ENCODE measurements around the gene RLN3.

Gene RLN3, protein sequence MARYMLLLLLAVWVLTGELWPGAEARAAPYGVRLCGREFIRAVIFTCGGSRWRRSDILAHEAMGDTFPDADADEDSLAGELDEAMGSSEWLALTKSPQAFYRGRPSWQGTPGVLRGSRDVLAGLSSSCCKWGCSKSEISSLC

DNA sequence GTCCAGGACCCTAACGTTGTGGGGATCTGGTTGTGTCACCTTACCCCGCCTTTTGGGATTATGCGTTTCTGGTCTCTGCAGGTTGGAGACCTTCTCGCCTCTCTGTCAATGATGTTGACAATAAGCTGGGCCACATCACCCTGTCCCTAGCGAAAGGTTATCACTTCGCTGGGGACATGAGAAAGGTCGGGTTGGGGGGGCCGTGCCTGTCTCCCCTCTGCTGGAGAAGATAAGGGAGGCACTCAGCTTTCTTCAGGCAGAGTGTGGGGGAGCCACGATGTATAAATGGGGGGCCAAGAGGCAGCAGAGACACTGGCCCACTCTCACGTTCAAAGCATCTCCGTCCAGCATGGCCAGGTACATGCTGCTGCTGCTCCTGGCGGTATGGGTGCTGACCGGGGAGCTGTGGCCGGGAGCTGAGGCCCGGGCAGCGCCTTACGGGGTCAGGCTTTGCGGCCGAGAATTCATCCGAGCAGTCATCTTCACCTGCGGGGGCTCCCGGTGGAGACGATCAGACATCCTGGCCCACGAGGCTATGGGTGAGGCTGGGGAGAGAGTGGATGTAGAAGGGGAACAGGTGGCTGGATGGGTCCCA, at the start of gene RLN3:
Gene RLN3 (plus strand): TSS at position 293 of the 595 bp plus-strand sequence. CDS start 57 bp downstream, at position 350.
- DNase-seq (ENCODE audit: low spot score): no peak

DNA sequence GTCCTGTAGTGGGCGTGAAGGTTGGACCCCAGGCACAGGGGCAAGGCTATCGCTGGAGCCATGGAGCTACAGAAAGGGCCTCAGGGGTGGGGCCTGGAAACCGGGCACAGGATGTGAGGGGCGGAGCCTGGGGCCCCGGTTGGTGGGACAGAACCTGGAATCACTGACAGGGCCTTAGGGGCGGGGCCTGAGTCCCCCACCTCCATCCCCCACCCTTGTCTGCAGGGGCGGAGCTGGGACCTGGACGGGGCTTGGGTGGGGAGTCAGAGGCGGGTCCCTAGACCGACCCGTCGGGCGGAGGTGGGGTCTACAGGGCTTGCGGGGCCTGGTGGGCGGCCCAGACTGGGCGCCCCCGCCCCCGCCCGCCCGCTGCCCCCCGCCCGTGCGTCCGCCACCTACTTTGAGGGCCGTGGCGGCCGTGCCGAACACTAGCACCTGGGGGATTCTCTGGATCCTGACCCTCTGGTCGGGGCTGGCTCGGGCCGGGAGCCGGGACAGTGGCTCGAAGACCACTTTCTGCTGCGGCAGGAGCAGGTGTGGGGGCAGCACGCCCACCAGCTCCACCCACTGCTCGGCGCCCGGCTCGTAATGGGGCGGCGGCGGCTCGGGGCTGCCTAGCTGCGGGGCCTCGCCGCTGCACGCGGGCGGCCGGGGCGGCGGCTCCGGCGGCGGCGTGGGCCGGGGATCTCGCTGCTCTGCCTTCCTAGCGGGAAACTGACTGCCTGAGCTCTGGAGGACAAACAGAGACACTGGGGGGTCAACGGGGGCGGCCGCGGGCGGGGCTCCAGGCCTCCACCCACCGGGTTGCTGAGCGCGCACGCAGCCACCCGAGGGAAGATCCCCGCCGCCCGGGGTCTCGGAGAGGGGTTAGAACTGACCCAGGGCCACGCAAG, 49.4 kb upstream of the RLN3 start:
- peak; percentile 93 for DNase-seq (ENCODE audit: low spot score)

DNA sequence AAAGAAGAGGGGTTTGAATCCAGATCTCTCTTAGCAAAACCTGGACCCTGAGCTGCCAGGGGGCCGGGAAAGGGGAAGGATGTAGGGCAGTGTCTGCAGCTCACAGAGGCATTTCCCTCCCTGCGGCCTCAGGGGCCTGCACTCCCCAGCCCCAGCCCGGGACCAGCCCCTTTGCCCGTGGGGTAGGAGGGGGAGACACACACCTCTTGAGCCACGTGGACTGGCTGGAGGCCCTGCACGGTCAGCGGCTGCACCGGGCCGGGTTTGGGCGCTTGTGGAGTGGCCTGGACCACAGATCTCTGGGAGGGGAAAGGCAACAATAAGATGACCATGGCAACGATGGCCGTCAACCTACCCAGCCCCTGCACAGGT, 48.7 kb upstream of the RLN3 start:
- DNase-seq (ENCODE audit: low spot score): peak; percentile 79

DNA sequence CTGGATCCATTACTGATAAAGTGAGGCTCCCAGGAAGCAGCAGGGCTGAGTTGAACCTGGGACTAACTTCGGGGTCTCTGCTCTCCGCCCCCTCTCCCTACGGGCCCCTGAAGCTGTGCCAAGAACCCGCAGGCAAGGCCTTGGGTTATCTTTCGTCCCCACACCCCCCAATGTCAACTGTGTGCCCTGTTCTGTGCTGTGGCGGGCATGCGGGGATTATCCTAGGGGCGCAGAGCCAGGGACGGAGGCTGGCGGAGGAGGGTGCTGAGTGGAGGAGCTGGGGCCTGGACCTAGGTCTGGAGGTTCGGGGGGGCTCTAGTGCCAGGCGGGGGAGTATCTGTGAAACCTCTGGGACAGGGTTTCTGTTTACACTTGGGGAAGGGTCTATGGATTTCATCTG, 48.3 kb upstream of the RLN3 start:
- DNase-seq (ENCODE audit: low spot score): no peak

DNA sequence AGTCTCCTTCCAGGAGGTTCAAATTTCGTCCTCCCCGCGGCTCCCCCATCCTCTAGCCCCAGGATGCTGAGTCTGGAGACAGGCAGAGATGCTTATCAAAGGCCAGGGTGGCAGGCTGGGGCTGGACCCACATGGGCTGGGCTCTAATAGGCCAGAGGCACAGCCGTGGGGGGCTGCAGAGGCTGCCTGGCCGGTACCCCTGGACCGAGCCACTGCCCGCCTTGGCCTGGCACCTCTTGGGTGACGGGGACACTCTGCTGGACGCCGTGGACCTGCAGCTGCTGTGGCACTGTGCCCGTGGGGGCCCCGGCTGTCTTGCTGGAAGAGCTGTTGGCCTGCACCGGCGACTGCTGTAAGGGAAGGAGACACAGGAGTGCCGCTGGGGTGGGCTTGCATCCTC, 47.6 kb upstream of the RLN3 start:
- DNase-seq (ENCODE audit: low spot score): no peak

DNA sequence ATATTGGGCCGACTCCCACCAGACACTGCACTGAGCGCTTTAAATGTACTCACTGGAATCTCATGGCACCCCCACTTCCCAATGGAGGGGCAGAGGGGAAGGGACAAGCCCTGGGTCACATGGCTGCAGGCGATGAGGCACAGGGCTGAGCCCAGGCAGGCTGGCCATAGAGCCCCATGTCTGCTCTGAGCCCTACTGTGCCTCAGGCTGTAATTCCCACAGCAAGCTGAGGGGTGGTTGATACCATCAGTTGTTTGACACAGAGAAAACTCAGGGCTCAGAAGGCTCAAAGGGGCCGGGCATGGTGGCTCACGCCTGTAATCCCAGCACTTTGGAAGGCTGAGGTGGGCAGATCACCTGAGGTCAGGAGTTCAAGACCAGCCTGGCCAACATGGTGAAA, 46.9 kb upstream of the RLN3 start:
- DNase-seq (ENCODE audit: low spot score): no peak

DNA sequence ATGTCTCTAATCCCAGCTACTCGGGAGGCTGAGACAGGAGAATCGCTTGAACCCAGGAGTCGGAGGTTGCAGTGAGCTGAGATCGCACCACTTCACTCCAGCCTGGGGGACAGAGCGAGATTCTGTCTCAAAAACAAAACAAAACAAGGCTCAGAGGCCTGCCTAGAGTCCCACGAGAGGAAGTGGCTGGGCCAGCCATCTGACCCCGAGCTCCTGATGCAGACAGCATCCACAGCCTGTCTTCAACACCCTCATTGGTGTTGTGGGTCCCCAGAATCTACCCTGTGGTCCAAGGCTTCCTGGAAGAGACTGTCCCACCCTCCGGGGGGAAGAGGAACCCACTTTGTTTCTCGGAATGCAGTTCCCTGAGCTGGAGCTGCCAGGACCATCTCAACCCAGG, 46.5 kb upstream of the RLN3 start:
- DNase-seq (ENCODE audit: low spot score): no peak

DNA sequence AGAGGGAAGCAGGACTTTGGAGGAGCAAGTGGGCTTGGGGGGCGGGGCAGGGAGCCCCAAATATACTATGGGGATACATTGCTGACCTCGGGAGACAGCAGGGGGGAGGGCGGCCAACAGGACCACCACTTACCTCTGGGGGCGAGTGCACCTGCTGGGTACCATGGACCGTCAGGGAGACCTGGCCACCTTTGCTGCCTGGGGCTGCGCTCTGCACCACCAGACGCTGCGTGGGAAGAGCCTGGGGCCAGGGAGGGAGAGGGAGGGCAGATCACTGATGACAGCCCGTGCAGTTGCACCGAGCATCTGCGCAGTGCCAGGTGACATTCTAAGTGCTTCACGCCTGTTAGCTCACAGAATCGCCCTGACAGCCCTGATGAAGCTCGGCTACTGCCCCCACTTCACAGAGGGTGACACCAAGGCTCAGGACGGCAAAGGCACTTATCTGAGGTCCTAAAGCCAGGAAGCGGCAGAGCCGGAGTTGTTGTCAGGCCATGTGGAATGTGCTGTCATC, 45.9 kb upstream of the RLN3 start:
- no peak for DNase-seq (ENCODE audit: low spot score)

DNA sequence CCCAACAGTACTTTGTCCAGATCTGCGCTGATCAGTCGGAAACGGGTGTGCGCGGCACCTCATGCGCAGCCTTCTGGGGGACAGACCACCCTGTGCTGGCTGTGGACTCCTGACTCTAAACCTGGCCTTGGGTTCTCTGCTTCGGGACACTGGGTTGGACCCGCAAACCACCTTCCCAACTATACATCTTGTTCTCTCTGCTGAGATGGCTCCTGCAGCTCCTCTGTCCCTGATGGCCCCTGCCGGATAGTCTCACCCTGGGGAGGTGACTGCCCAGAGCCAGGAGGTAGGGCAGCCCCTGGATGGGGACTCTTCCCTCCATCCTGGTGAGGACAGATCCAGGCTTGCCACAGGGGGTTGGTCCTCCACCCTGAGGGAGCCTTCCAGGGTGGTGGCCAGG, 45.2 kb upstream of the RLN3 start:
- DNase-seq (ENCODE audit: low spot score): no peak

DNA sequence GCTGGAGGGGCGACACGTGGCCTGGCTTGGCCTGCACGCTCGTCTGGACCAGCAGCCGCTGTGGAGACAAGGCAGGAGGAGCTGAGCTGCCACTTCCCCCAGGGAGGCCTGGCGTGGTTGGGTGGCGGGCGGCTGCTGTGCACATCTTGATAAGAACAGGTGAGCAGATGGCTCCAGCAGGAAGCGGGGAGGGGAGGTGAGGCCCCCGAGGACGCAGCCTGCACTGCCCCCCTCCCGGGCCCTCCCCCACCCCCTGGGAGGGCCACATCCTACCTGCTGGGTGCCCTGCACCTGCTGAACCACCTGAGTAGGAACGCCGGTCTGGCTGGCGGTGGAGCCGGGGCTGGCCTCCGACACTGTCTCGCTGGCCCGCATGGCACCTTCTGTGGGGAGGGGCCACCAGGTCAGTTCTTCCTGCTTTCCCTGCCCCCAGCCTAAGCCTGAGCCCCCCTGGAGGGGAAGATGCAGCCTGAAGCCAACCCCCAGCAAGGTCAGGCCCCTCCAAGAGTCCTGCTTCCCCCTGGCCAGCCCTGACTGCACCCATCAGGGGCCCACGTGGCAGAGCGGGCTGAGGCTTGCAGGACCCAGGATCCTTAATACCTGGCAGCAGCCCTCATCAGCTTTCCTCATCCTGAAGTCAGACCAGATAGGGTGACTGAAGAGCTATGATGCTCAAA, 44.6 kb upstream of the RLN3 start:
- no peak for DNase-seq (ENCODE audit: low spot score)

DNA sequence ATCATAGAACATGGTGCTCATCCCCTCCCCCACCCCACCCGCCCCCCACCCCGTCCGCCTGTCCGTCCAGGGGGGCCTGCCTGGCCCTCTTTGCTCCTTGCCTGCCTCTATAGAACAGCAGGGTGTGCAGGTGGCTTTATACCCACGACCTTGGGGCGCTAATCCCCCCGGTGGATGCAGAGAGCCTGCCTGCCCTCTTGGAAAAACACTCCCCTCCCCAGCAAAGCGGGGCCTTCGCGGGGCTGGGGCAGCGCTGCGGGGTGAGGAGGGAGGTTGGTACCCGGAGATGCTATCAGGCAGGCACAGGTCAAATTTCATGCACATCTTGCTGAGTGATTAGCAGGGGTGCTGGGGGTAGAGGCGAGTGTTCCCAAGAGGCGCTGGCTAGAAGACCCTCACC, 43.8 kb upstream of the RLN3 start:
- no peak for DNase-seq (ENCODE audit: low spot score)

DNA sequence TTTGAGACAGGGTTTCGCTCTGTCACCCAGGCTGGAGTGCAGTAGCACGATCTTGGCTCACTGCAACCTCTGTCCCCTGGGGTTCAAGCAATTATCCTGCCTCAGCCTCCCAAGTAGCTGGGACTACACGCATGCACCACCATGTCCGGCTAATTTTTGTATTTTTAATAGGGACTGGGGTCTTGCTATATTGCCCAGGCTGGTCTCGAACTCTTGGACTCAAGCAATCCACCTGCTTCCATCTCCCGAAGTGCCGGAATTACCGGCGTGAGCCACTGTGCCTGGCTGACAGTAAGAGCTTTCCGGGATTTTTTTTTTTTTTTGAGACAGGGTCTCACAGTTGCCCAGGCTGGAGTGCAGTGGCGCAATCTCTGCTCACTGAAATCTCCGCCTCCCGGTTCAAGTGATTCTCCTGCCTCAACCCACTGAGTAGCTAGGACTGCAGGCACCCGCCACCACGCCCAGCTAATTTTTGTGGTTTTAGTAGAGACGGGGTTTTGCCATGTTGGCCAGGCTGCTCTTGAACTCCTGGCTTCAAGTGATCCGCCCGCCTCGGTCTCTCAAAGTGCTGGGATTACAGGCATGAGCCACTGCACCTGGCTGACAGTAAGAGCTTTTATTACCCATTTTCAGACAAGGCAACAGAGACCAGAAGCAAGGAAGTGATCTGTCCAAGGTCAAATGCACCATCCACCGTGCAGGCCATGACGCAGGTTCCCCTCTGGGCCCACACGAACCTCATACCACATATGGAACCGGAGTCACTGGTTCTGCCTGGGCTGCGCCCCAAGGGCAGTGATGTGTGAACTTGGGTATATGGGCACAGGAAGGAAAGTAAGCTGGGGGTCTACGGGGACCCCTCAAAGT, 42.8 kb upstream of the RLN3 start:
- no peak for DNase-seq (ENCODE audit: low spot score)

DNA sequence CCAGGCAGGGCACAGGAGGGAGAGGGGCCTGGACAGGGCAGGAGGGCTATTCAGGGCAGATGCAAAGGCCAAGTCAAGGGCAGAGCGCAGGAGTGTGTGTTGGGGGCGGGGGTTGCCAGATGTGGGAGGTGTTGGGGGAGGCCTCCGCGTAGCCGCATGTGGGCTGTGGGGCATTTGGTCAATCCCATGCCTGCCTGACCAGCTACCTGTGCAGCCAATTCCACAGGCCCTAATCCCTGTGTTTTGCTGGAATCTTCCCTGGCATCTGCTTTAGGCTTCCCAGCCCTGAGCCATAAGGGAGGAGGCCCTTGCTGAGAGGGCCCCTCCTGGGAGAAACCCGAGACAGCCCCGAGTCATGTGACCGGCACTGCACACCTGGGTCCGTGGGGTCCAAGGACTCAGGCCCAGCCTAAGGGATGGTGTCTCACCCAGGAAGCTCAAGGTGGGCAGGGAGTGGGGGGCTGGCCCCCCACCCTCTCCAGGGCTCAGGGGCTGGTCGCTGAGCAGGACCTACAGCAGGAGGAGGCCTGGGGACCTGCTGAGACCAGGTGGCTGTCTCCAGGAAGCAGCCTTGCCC, 42.1 kb upstream of the RLN3 start:
- no peak for DNase-seq (ENCODE audit: low spot score)

DNA sequence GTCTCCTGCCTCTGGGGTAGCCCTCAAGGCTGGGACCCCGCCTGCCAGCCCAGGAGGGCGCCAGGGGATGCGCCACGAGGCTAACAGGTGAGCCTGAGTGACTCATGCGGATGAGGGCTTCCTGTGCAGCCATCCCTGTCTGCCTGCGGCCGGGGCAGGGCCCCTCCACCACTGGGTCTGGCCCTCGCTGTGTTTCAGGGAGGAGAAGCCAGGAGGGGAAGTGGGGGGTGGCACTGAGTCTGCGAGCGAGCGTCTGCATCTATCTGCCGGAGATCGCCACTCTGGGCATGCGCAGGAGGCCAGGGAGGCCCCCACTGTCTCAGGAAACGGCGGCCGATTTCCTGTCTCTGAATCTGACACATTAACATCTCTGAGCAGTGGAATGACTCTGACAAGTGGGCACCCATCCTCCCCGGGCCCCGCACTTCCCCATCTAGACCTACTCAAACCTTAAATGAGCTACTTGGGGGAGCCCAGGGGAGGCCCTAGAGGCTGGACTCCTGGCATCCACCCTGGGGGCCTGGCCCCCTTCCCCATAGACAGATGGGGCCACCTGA, 41.5 kb upstream of the RLN3 start:
- DNase-seq (ENCODE audit: low spot score): peak; percentile 86

DNA sequence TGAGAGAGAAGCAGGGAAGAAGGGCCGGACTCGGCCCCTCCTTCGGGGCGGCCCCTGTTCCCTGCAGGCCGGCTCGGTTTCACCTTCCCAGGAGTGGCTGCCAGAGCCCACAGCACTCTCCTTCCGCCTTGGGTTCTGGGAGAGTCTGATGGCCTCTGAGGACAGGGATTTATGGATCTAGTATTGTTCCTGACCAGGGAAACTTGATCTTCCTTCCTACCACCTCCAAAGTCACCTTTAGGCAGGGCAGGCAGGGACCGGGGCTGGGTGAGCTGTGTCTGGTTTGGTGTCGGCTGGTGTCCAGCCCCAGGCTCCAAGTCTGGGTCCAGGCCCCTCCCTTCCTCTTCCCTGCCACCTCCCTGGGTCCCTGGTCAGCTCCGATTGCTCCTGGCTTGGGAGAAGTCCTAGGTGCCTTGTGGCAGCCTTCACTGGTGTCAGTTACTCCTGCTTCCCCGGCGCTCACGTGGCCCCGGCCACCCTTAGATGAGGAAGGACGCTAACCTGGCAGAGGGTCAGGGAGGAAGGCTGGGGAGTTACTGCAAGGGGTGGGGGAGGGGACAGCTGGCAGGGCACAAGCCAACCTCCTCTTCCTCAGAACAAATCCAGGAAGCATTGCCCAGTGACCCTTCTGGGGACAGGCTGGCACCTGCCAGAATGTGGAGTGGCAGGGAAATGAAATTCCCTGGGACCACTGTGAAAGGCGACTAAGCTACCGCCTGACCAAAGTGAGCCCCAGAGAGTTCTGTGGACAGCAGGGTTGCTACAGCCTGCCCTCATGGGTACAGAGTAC, 40.7 kb upstream of the RLN3 start:
- DNase-seq (ENCODE audit: low spot score): no peak

DNA sequence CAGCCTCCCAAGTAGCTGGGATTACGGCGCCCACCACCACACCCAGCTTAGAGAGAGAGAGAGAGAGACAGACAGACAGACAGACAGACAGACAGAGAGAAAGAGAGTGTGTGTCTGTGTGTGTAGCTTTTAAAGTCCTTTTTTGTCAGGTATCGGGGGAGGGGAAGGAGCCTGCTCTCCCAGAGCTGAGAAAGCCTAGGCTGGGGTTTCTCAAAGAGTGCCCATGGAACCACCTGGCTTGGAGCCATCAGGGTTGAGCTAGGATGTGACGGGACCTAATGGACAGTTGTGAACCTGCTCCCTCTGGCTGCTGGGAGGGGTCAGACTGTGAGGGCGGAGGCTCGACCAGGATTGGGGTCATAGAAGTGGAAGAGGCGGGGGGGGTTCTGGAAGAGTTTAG, 38.5 kb upstream of the RLN3 start:
- no peak for DNase-seq (ENCODE audit: low spot score)

DNA sequence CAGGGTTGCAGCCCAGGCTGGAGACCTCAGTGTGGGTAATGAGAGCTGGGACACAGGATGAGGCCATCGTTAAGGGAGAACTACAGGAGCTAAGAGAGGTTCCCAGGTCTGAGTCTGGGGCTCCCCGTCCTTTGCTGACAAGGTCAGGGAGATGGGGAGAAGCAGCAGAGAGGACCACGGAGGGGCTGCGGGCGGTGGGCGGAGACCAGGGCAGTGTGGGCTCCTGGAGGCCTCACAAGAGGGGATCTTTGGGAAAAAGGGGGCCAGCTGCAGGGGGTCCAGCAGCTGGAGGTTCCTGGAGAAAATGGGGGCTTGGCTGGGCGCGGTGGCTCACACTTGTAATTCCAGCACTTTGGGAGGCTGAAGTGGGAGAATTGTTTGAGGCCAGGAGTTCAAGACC, 37.9 kb upstream of the RLN3 start:
- no peak for DNase-seq (ENCODE audit: low spot score)

DNA sequence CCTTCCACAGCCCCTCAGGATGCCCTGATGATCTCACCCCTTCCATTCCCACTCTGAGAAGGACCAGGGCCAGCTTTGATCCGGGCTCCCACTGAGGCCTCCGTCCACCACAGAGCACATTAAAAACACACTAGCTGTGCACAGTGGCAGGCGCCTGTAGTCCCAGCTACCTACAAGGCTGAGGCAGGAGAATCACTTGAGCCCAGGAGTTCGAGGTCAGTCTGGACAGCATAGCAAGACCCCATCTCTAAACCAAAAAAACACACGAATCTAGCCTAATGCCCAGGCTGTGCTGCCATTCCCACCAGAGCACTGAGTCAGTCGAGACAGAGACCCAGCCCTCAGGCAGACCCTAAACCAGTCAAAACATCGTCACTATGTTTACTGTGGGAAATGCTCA, 35.9 kb upstream of the RLN3 start:
- DNase-seq (ENCODE audit: low spot score): no peak

DNA sequence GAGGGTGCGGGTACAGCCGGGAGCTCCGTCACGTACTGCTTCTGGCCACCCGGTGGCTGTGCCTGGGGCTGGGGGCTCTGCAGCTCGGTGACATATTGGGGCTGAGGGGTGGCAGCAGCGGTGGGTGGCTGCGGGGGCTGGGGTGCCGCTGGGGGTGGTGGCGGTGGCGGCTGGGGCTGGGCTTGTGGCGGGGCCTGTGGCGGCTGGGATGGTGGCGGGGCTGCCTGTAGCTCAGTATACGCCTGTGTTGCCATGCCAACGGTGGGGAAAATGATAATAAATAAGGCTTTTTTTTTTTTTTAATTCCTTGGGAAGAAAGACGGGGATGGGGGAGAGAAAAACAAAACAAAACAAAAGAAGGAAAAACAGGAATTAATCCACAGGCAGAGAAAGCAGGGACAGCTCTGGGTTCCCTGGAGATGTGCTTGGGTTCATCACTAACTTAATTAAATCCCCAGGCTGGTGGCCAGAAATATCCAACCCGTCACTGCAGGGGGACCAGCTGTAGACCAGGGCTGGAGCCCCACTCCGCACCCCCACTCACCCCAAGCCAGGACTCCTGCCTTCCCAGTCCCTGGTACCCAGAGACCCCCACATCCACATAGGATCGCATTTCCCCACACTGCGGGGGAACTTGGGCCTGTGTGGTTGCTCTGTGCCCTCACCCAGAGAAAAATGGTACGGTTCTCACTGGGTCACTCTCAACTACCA, 34.2 kb upstream of the RLN3 start:
- no peak for DNase-seq (ENCODE audit: low spot score)

Measured in left forelimb (tissue), 1 donor.